NOMO-1 treated with dmso at 0.1 percent for 144 hours (cell line): Measurements from ENCODE around the gene ZNF777.

Experiments used
- DNase-seq: peaks from one replicate; lab custom pipeline; 2025; ENCODE audit not compliant: unreplicated experiment; lab: John Stamatoyannopoulos, UW

Gene ZNF777

DNA sequence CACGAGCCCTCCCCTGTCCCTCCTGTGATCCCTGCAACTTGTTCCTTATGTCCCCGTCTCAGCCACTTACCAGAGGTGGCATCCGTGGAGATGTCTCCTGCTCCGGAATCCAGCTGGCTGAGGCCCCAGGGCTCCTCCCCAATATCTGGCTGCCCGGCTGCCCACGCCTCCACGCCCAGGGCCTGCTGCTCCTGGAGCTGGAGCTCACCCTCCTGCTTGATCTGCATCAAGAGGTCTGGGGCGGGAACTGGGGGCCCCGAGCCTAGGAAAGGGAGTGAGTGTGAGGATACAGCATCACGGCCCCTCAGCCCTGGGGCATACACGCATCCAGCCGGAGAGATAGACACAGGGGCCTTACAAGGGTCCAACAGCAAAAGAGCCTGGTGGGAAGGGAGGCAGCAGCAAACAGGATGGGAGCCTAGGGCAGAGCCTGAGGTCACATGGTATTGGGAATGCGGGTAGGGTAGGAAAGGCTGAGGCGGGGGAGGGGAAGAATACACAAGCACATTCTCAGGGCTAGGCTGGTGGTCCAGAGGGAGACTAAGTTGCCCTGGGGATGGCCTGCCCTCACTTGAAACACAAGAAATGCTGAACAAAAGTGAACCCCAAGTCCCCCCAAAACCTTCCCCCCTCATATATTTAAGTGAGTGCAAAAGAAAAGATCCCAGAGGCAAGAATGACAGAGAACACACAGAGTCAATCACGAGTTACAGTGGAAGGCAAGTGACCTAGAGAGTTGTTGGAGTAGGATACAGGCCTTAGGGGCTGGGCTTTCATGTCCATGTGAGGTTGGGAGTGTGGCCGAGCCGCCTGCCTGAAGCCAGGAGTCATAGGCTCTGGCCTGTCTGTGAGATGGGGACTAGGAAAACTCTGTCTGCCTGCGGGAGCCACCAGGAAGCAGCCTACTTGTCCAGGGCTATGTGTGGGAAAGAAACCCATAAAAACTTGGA, 16.9 kb upstream of the ZNF777 start:
- no peak for DNase-seq

DNA sequence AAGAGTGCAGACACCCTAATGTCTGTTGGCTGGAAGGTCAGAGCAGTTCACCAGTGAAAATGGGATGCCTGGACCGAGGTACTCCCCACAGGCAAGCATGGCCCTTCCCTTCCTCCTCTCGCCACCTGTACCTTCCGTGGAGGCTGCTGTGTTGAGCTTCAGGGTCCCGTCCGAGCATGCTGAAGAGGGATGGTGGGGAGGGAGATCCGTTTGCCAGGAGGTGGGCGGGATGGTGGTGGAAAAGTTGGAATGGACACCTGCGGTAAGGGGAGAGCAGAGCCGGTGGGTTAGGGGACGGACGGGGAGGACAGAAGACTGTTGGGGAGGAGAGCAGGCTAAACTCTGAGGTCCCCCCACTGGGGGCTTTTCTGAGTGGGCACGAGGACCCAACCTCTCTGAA, 15.9 kb upstream of the ZNF777 start:
- DNase-seq, result no peak

DNA sequence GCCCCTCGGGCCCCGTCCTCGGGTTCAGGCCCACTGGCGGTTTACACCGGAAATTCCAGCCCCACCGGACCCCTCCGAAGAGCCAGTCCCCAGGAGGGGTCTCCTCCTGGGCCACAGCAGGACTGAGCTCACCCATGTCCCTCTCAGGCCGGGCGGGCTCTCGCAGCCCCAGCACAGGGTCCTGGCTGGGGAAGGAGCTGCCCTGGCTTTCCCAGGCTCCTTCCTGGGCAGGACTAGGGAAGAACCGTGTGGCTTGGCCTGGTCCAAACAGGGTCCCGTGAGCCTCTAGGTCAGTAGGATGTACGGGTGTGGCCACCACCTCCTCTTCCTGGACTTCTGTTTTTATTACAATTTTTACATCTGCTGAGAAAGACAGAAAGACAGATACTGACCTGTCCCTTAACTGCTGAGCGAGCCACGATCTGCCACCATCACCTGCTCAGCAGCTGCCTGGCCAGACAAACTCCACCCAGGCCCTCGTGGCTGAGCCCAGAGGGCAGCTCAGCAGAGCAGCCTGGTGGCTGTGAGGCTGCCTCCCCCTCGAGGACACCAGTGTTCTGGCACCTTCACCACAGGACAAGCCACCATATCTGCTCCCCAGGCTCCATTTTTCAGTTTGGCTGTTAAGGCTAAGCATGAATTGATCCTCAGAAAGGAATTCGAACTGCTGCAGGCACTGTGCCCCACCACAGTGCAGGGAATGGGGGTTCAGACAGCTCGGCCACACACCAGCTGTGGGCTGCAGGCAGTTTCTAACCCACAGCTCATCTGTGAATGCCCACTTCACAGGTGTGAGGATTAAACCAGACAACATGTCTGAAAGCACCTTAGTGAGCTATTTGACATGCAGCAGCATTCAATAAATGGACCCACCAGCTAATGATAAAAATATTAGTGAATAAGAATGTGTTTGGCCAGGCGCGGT, 14.5 kb upstream of the ZNF777 start:
- DNase-seq, result no peak

DNA sequence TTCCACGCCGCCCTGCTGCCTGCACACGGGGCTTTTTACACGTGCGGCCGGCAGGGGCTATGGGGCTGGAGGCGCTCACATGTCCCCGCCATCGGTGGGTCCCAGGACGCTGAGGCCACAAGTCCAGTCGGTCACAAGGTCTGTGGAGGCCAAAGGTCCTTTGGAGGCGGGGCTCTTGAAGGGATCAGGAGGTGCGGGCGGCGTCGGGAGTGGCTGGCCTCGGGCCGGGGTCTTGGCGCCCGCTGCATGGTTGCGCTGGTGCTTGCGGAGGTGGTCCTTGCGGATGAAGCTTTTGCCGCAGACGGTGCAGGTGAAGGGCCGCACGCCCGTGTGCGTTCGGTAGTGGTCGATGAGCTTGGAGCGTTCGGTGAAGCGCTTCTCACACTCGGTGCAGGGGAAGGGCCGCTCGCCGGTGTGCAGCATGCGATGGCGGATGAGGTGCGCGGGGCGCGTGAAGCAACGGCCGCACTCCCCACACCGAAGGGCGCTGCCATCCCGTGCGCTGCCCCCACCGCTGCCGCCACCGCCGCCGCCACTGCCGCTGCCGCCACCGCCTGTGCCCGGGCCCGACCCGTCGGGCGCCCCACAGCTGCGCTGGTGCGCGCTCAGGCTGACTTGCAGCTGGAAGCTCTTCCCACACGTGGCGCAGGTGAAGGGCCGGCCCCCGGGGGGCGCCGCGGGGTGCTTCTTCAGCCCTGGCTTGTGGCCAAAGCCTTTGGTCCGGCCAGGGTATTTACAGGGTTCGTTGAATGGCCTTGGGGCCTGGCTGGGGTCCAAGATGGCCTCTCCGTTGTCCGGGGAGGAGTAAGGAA, 13.7 kb upstream of the ZNF777 start:
- DNase-seq, result no peak

DNA sequence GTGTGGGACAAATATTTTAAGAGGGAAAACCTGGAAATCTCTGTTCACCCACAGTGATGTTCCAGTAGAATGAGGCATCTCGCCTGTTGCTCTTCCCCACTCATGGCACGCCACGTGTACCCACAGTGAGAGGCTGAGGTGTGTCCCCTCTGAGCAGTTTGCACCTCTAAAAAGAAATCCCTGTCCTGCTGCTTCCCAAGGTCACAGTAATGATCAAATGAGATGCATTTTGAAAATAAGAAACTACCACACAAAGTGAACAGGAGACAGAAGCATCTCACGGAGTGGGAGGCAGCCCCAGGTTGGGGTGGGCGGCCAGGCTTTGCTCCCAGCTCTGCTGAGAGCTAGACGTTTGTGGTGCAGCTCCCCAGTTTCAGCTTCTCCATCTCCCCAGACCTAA, 12.4 kb upstream of the ZNF777 start:
- DNase-seq, result no peak

DNA sequence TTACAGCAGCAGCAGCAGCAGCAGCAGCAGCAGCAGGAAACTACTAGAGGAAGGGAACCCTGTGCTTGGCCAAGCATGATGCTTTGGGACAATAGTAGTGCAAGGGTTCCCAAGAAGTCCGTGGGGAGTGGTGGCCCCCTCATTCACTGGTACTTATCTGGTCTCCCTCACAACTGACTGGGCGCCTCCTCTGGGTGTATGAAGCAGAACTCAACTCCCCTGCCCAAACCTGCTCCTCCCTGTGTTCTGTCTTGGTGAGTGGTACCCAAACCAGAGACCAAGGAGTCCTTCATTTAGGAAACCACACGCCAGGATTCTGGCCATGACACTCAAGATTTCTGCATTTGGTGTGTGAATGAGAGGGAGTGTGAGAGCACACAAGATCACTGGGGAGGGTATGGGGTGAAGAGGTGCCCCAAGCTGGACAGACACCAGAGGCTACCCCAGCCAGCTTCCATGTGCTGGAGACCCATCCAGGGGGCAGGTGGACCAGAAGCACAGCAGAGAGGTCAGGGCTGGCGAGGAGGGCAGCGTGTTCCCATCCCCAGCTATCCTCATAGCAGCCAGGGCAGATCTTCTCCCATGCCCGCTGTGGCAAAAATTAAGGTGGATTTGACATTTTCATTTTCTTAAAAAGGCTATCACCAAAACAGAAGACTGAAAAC, 10.6 kb upstream of the ZNF777 start:
- DNase-seq, result no peak

DNA sequence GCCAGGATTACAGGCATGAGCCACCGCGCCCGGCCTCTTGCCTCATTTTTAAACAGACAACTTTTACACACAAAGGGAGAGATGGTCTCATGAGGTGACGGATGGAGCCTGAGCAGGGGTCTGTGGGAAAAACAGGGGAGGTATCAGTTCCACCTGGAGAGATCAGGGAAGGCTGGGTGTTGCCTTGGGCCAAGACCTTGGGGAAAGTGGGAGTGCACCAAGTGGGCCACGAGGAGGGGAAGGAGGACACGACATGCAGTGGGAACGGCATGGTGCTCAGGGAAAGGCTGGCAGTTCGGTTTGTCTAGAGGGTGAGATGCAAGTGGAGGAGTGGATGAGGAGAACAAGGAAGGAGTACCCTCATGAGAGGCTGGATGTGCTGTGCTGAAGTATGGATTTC, 8.9 kb upstream of the ZNF777 start:
- no peak for DNase-seq

DNA sequence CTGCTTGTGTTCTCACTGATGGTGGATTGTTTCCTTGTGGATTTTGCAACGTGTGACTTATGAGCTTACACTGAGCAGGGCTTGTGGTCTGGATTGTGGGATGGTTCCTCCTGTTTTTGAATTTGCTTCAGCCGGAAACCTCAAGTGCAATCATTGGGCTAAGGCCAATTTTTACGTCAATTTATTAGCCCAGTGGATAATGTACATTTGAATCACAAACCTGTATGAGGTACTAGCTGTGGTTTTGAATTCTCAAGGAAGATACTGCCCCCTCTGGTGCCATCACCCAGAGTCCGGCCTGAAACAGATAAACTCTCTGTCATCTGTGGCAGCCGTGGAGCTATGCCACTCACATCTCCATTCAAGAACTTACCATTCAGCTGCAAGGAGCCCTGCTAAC, 7.3 kb upstream of the ZNF777 start:
- DNase-seq, result no peak

DNA sequence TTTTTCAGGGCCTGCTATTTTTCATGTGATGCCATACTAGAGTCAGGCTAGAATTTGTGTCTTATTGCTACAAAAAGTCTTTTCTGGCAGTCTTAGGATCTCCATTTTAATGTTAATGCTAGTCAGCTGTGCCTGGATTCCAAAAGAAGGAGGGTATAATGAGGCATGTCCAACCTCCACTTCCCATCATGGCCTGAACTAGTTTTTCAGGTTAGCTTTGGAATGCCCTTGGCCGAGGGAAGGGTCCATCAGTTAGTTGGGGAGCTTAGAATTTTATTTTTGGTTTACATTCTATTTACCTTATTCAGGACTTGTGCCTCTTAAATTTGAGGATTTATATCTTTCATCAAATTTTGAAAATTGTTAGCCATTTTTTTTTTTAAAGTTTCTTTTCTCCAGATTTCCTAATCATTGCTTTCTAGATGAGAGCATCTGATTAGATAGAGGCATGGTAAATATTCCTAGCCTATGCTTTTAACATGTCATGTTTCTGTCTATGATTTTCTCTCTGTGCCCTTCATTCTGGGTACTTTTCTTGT, 6.5 kb upstream of the ZNF777 start:
- no peak for DNase-seq

DNA sequence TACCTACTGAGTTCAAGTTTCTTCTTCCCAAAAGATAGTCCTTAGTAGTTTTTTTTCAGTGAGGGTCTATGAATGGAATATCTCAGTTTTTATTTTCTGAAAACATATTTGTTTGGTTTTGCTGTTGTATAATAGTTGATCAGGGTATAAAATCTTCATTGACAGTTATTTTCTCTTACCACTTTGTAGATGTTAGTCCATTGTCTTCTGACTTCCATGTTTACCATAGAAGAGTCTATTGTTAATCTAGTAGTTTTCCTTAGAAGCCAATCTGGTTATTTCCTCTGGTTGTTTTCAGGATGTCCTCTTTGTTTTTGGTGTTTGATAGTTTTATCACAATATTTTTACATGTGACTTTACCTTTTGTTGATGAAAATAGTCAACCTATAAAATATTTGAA, 5.5 kb upstream of the ZNF777 start:
- no peak for DNase-seq

DNA sequence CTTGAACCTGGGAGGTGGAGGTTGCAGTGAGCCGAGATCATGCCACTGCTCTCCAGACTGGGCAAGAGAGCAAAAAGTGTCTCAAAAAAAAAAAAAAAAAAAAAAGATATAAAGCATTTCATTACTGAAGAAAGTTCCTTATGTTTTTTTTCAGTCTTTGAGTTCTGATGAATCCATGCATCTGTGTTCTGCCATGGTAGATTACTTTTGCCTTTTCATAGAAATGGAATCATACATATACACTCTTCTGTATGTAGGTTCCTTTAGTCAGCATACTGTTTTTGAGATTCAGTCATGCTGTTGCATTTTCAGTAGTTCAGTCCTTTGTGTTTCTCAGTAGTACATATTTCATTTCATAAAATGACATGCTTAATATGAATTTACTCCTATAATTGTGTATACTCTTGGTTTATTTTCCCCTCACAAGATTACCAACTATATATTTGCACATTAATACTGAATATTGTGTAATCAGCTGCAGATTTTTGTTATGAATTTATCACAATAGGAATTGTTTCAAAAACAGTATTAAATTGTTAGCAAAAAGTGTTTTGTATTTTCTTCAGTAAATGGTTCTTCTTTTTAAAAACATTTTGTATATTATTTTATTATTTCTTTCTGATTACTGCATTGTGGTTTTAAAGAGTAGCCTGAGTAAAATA, 2.8 kb upstream of the ZNF777 start:
- no peak for DNase-seq

DNA sequence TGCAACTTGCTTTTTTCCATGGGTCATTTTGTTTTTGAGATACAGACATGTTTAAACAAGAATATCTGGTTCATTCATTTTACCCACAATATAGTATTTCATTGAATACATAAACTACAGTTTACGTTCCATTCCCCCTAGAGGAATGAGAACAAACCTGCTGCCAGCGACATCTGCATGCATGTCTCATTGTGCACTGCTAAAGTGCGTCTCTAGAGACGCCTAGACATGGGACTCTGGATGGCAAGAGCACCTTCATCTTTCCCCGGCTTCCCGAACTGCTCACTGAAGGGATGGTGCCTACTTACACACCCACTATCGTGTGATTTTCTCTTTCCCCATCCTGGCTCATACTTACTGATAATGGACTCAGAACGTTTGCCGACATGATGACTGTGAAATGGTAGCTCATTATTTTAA, 1.2 kb upstream of the ZNF777 start:
- DNase-seq, result no peak

DNA sequence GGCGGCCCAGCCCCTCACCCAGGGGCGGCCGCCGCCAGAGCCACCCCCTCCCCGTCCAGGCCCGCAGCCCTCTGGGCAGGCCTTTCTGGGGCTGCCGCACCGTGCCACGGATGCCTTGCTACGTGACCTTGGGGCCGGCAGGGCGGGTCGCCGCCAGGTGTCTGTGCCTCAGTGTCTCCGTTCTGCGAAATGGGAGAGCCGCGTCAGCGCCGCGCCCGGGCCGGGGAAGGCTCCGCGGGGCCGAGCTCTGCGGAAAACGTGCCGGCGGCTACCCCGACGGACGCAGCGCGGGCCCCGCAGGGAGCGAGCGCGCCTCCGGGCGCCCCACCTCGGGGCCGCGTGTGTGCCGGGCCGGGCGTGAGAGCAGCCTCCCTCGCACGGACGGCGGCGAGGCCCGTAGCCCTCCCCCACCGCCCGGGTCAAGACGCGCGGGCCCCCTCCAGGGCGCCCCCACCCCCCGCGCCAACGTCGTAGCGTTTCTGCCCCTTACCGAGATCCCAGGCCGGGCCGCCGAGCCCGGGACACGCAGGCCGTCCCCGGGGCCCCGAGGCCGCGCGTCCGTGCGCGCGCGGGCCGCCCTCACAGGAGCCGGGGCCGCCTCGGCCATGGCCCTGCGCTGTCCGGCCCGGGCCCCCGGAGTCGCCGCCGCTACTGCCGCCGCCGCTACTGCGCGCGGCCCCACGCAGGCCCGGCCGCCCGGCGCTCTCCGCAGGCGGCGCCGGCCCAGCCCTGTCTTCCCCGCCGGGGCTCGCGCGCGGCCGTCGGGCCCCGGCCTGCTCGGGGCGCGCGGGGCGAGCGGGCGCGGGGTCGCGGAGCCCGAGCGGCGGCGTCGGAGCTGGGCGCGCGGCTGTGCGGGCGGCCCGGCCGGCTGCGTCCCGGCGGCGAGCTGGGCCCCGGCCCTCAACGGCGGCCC, 1.1 kb downstream of the ZNF777 start:
- DNase-seq, result no peak

DNA sequence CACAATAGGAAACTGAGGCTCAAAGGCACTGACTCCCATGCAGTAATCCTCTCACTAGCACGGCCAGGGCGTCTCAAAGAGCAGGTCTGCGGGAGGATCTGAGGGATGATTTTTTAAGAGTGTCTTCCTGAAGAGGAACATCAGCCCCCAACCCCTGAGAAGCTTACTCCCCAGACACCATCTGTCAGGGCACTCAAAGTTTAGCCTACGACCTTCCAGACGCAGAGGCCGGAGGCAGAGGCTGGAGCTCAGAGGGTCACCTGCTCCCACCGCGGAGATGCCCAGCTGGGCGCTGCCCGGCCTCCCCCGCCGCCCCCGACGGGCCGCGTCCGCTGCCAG, 1.7 kb downstream of the ZNF777 start:
- no peak for DNase-seq

DNA sequence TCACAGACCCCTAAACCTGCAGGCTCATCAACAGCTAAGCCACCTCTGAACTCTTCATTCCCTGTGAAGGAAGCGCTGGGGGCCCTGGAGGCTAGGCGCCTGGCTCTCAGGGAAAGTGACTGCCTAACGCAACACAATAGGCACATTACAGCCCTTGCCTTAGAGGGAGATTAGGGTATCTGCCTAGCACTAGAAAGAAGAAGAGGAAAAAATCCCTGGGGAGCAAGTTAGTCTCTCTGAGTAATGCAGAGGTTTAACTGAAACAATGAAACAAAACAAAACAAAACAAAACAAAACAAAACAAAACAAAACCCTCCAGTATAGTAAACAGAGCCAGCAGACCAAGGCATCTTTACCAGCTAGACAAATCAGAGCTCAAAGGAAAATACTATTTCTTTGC, 2.6 kb downstream of the ZNF777 start:
- DNase-seq, result no peak

DNA sequence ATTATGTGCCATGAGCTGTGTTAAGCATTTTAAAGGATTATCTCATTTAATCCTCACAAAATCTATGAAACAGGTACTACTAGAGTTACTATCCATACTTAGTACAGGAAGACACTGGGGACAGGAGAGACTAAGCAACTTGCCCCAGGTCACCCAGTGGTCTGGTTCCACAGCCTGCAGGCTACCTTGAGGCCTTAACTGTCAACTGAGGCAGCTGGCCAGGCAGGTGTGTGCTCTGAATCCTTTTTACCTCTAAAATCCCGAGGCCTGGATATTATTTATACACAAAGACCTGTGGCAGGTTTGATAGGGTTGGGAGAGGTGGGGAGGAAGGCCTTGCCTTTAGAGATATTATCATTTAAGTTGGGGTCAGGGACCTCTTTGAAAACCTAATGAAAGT, 3.1 kb downstream of the ZNF777 start:
- DNase-seq, result no peak

DNA sequence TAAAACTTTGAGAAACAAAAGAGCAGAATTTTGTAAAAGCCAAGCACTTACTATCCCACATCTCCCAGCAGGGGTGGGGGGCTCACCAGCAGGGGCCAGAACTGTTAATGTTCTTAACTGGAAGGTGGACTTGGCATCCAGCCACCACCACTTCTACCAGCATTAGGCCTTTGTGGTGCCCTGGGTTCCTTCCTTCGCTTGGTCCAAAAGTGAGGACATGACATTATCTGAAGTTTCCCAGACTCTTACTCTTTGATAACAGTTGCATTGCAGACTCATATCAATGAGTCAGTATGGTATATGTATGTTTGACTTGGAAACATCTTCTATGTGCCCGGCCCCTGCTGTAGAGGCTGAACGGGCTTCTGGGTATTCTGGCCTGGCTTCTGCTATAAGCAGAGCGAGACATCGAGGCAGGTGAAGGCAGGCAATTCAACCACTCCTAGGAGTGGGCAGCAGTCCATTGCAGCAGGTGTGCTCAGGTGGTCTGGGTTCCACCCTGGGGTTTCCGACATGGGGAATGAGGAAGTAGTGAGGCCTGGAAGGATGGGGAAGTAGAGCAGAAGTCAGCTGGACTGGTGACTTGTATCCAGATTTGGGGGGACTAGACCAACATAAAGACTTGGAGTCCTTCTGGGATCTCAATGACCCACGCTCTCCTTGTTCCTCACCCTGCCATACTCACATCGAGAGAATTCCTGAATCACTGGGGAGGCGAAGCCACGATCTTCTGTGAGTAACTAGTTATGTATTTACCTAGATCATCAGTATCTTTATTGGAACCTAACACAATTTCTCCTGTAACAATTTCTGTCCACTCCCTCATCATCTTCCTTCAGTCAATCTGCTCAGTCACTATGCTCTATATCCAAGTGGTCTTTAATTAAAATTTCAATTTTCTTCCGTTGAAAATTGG, 4.1 kb downstream of the ZNF777 start:
- no peak for DNase-seq
